Upper lobe of left lung (tissue), 6 donors: Measurements from ENCODE around the gene FRAS1. TPM values are rescaled to one million over a fixed set of nuclear protein-coding genes. Genes with fewer than 3 reads are reported as not detected.
"Not testable (repeated sequence)": the region's sequence is repeated elsewhere in the genome, so short reads cannot be mapped to it uniquely, and the experiment has no call there.

Experiments used
- ATAC-seq, 2 donors: fragments of 200-7000 bp; cut with Tn5 transposase; one replicate each; pipeline ENCODE4 v1.9.1; 2022; ENCODE audit warnings: mild to moderate bottlenecking in 2 of 2, moderate library complexity in 2 of 2; ENCODE audit not compliant: low FRiP score in 2 of 2
- DNase-seq, 2 donors: peaks; one replicate each; pipeline ENCODE4 v3.0.0-alpha.2; 2019 to 2020
- H3K27ac ChIP-seq, 4 donors: fragments of 200-600 bp; sonication (generic); one replicate each; pipeline ENCODE4 v1.5.1; 2016 to 2019
- H3K27me3 ChIP-seq, 4 donors: fragments of 200-600 bp; sonication (generic); one replicate each; pipeline ENCODE4 v1.5.1; 2017 to 2019
- H3K36me3 ChIP-seq, 4 donors: fragments of 200-600 bp; sonication (generic); one replicate each; pipeline ENCODE4 v1.5.1; 2016 to 2019
- H3K4me1 ChIP-seq, 4 donors: fragments of 200-600 bp; sonication (generic); one replicate each; pipeline ENCODE4 v1.5.1; 2018 to 2019
- H3K4me3 ChIP-seq, 4 donors: fragments of 200-600 bp; sonication (generic); one replicate each; pipeline ENCODE4 v1.5.1; 2017 to 2019; ENCODE audit warnings: mild to moderate bottlenecking in 2 of 4, moderate library complexity in 1 of 4
- H3K9me3 ChIP-seq, 4 donors: fragments of 200-600 bp; sonication (generic); one replicate each; pipeline ENCODE4 v1.5.1; 2018 to 2019
- EP300 ChIP-seq, 4 donors: sonication (generic); formaldehyde crosslinking; IDR thresholded peaks; one replicate each; pipeline ENCODE4 v1.5.1; 2017; ENCODE audit warnings: antibody characterized with exemption in 4 of 4, control low read depth in 2 of 4
- POLR2A ChIP-seq, 4 donors: fragments of 450-650 bp; IDR thresholded peaks; one replicate each; pipeline ENCODE4 v1.5.1; 2016 to 2017; ENCODE audit warnings: antibody characterized with exemption in 4 of 4, mild to moderate bottlenecking in 2 of 4
- POLR2AphosphoS5 ChIP-seq, 2 donors: sonication (generic); formaldehyde crosslinking; IDR thresholded peaks; one replicate each; pipeline ENCODE4 v1.5.1; 2017; ENCODE audit warnings: antibody characterized with exemption in 2 of 2
- WGBS, 2 donors: methylation state at CpG; one replicate each; pipeline ENCODE4 v1.1.5; 2017 to 2018; 5-methylcytosine and 5-hydroxymethylcytosine counted together
- total RNA-seq, 6 donors: library from RNA; depleted of rRNA in 4 of 6; stranded (reverse); fragments of >200 nt in 4 of 6; gene quantifications; one replicate each; pipeline versions ENCODE4 v1.1.0 to v1.2.1, GENCODE V29; 2016 to 2021
- TF ChIP-seq, protein P1 (sequence below), 6 experiments: fragments of 450-650 bp in 4 of 6; fragments of 200-600 bp in 2 of 6; sonication (generic) in 2 of 6; IDR thresholded peaks; one replicate each; pipeline ENCODE4 v1.5.1; 2016 to 2019; ENCODE audit warnings: antibody characterized with exemption in 6 of 6
- donor health status: DM: no; HTN: no; CAD: no; lungs with moderate emphysema.
- donor health status: DM: no; HTN: yes; CAD: no; lungs with severe emphysema.

FRAS1 gene
- total RNA-seq, 6 donors from 2014 or later: 3.9 to 11.2 (median 6.7) TPM

DNA sequence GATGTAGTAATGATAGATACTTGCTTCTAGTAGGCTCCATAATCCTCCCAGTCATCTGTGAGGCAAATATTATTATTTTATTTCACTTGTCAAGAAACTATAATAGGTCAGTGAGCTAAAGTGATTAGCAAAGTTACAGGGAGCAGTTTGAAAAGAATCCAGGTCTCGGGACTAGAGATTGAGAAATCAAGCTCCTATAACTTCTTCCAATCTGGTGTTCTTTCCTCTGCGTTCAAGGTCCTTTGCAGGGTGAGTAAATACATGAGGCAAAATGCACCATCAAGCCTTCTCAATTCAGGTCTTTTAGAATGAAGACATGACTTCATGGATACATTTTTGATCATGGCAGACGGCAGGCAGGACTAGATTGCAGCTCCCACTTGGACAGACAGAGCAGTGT, 150.4 kb downstream of the FRAS1 start:
- TF ChIP-seq, protein P1, sequence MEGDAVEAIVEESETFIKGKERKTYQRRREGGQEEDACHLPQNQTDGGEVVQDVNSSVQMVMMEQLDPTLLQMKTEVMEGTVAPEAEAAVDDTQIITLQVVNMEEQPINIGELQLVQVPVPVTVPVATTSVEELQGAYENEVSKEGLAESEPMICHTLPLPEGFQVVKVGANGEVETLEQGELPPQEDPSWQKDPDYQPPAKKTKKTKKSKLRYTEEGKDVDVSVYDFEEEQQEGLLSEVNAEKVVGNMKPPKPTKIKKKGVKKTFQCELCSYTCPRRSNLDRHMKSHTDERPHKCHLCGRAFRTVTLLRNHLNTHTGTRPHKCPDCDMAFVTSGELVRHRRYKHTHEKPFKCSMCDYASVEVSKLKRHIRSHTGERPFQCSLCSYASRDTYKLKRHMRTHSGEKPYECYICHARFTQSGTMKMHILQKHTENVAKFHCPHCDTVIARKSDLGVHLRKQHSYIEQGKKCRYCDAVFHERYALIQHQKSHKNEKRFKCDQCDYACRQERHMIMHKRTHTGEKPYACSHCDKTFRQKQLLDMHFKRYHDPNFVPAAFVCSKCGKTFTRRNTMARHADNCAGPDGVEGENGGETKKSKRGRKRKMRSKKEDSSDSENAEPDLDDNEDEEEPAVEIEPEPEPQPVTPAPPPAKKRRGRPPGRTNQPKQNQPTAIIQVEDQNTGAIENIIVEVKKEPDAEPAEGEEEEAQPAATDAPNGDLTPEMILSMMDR (IDR thresholded peaks at IDR 0.05): no peak
- no peak for TF ChIP-seq POLR2AphosphoS5 (IDR thresholded peaks at IDR 0.05)
- DNase-seq (no peak), ATAC-seq (no peak)
- Histone ChIP-seq H3K4me1 (no peaks in the 10 kb centered on the region), H3K9me3 (no peaks in the 10 kb centered on the region), H3K27me3 (no peaks in the 10 kb centered on the region), H3K27ac (no peak overlapping the region), H3K4me3 (no peak overlapping the region), H3K36me3 (no peaks in the 10 kb centered on the region)
- WGBS, 2 donors: 61 to 79% methylated on average over 3 of the region's 3 CpGs

DNA sequence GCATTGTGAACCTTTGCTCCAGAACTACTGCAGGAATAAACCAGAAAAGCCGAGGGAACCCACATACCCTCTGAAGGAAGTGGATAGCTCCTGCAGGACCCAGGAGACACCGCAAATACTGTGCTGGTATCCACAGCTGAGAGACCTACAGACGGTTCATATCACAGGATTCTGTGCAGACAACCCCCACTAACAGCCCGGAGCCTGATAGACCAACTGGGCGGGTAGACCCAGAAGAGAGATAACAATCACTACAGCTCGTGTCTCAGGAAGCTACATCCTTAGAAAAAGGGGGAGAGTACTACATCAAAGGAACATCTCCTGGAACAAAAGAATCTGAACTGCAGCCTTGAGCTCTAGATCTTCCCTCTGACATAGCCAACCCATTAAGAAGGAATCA, 150.8 kb downstream of the FRAS1 start:
- Histone ChIP-seq H3K4me1 (no peaks in the 10 kb centered on the region), H3K4me3 (no peak overlapping the region), H3K9me3 (no peaks in the 10 kb centered on the region), H3K27ac (no peak overlapping the region), H3K27me3 (no peaks in the 10 kb centered on the region), H3K36me3 (no peaks in the 10 kb centered on the region)
- 64 to 74% methylated on average over 6 of the region's 6 CpGs for WGBS, 2 donors
- no peak for TF ChIP-seq POLR2A (IDR thresholded peaks at IDR 0.05)
- no peak for TF ChIP-seq POLR2AphosphoS5 (IDR thresholded peaks at IDR 0.05)
- DNase-seq: no peak
- ATAC-seq: no peak

- not testable (repeated sequence) for DNase-seq, H3K4me3 ChIP-seq, ATAC-seq, H3K36me3 ChIP-seq, H3K9me3 ChIP-seq, H3K27me3 ChIP-seq, H3K27ac ChIP-seq, H3K4me1 ChIP-seq
- WGBS, 2 donors: 88% methylated on average over 4 of the region's 4 CpGs
Measured at GRCh38 chr4:78208896-78209295, 151.8 kb downstream of the FRAS1 start.

GRCh38 chr4:78210694-78211410, 153.7 kb downstream of the FRAS1 start:
- Histone ChIP-seq H3K36me3 (no peaks in the 10 kb centered on the region), H3K4me3 (no peak overlapping the region), H3K27me3 (no peaks in the 10 kb centered on the region), H3K27ac (no peak overlapping the region), H3K9me3 (no peaks in the 10 kb centered on the region), H3K4me1 (no peaks in the 10 kb centered on the region)
- TF ChIP-seq, protein P1 (IDR thresholded peaks at IDR 0.05): no peak
- TF ChIP-seq EP300 (IDR thresholded peaks at IDR 0.05) (no peak), POLR2AphosphoS5 (IDR thresholded peaks at IDR 0.05) (no peak), POLR2A (IDR thresholded peaks at IDR 0.05) (no peak)
- ATAC-seq: no peak
- 95 to 96% methylated on average over 6 of the region's 6 CpGs for WGBS, 2 donors
- no peak for DNase-seq

GRCh38 chr4:78213218-78213617, 156.1 kb downstream of the FRAS1 start:
- Histone ChIP-seq H3K4me1 (no peaks in the 10 kb centered on the region), H3K4me3 (no peak overlapping the region), H3K9me3 (no peaks in the 10 kb centered on the region), H3K27me3 (no peaks in the 10 kb centered on the region), H3K27ac (no peak overlapping the region), H3K36me3 (no peaks in the 10 kb centered on the region)
- ATAC-seq (no peak), DNase-seq (no peak)
- TF ChIP-seq POLR2AphosphoS5 (IDR thresholded peaks at IDR 0.05): no peak
- TF ChIP-seq EP300 (IDR thresholded peaks at IDR 0.05): no peak
- TF ChIP-seq, protein P1 (IDR thresholded peaks at IDR 0.05): no peak
- no peak for TF ChIP-seq POLR2A (IDR thresholded peaks at IDR 0.05)
- WGBS, 2 donors: 32 to 43% methylated on average over 3 of the region's 3 CpGs

- DNase-seq: no peak
- no peak for ATAC-seq
- Histone ChIP-seq H3K4me3 (no peak overlapping the region), H3K27me3 (no peaks in the 10 kb centered on the region), H3K36me3 (no peaks in the 10 kb centered on the region), H3K4me1 (no peaks in the 10 kb centered on the region), H3K9me3 (no peaks in the 10 kb centered on the region), H3K27ac (no peak overlapping the region)
- TF ChIP-seq EP300 (IDR thresholded peaks at IDR 0.05): no peak
- no peak for TF ChIP-seq POLR2AphosphoS5 (IDR thresholded peaks at IDR 0.05)
- no peak for TF ChIP-seq POLR2A (IDR thresholded peaks at IDR 0.05)
- TF ChIP-seq, protein P1 (IDR thresholded peaks at IDR 0.05): no peak
Measured at GRCh38 chr4:78214078-78214477, 157.0 kb downstream of the FRAS1 start.
